Measurements from ENCODE around the gene HIF3A. TPM values are rescaled to one million over a fixed set of nuclear protein-coding genes. Genes with fewer than 3 reads are reported as not detected.
A peak's percentile ranks its signal among the peaks of the same experiment; 100 is the strongest.

HIF3A gene
- total RNA-seq, 1 experiment from 2014 or later: 13.2 TPM

DNA sequence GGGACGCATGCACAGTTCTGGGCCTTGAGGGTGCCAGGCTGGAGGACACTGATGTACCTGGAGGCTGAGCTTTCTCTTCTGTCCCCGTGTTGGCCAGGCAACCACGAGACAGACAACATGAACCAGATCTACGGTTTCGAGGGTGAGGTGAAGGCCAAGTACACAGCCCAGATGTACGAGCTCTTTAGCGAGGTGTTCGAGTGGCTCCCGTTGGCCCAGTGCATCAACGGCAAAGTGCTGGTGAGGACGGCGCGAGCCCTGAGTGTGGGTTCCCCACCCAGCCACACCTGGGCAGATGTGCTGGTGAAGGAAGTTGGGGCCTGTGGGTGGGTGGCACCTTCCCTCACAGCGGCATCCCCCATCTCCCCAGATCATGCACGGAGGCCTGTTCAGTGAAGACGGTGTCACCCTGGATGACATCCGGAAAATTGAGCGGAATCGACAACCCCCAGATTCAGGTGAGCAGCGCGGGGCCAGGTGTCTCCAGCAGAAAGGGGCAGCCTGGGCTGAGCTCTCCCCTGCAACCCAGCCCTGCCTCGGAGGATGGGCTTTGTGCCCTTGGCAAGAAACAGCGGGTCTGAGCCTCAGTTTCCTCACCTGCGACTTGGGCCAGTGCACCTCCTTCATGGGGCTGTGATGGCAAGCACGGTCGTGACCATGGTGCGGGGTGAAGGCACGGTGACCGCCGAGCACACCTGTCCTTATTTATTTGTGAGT is 90.3 kb downstream of the HIF3A start:
- Histone ChIP-seq H3K27me3 (ENCODE audit: control insufficient read depth, insufficient read depth, low read length) (no peaks in the 10 kb centered on the region), H3K36me3 (replicated peaks; ENCODE audit: control insufficient read depth, insufficient read depth, low read length) (peaks cover 35% of the 10 kb centered on the region), H3K4me3 (ENCODE audit: insufficient read depth, low read depth, low read length) (no peak overlapping the region)
- no peak for DNase-seq

DNA sequence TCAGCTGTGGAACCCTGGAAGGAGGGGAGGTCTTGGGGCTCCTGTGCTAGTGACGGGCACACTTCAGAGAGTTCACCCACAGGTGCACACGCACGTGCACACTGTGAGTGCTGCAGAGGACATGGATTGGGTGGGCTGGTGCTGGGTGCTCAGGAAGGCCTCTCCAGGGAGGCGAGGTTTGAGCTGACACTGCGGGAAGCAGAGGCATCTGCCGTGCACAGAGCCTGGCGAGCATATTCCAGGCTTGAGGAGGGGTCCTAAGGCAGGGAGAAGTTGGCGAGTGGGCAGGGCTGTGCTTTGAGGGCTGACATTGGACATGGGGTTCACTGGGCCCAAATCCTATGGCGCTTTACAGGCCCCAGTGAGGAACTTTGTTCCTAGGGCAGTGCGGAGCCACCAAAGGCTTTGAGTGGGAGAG is 90.9 kb downstream of the HIF3A start:
- no peak overlapping the region for H3K4me3 ChIP-seq (ENCODE audit: insufficient read depth, low read depth, low read length)
- peaks cover 34% of the 10 kb centered on the region for H3K36me3 ChIP-seq (replicated peaks; ENCODE audit: control insufficient read depth, insufficient read depth, low read length)
- no peak for DNase-seq
- H3K27me3 ChIP-seq (ENCODE audit: control insufficient read depth, insufficient read depth, low read length): no peaks in the 10 kb centered on the region

- no peak for DNase-seq
- Histone ChIP-seq H3K36me3 (replicated peaks; ENCODE audit: control insufficient read depth, insufficient read depth, low read length) (peaks cover 30% of the 10 kb centered on the region), H3K27me3 (ENCODE audit: control insufficient read depth, insufficient read depth, low read length) (no peaks in the 10 kb centered on the region), H3K4me3 (ENCODE audit: insufficient read depth, low read depth, low read length) (no peak overlapping the region)
These were observed 91.7 kb downstream of the HIF3A start for GRCh38 chr19:46388311-46389095.

GRCh38 chr19:46390121-46390858 is 93.4 kb downstream of the HIF3A start:
- DNase-seq: peak; percentile 86
- H3K36me3 ChIP-seq (replicated peaks; ENCODE audit: control insufficient read depth, insufficient read depth, low read length): peaks cover 19% of the 10 kb centered on the region
- no peak overlapping the region for H3K4me3 ChIP-seq (ENCODE audit: insufficient read depth, low read depth, low read length)
- no peaks in the 10 kb centered on the region for H3K27me3 ChIP-seq (ENCODE audit: control insufficient read depth, insufficient read depth, low read length)

- DNase-seq: no peak
- Histone ChIP-seq H3K27me3 (ENCODE audit: control insufficient read depth, insufficient read depth, low read length) (no peaks in the 10 kb centered on the region), H3K36me3 (replicated peaks; ENCODE audit: control insufficient read depth, insufficient read depth, low read length) (peaks cover 19% of the 10 kb centered on the region), H3K4me3 (ENCODE audit: insufficient read depth, low read depth, low read length) (no peak overlapping the region)
These were observed 94.0 kb downstream of the HIF3A start for GRCh38 chr19:46390866-46391265.

GRCh38 chr19:46391296-46392251 is 94.7 kb downstream of the HIF3A start:
- DNase-seq: no peak
- no peak overlapping the region for H3K4me3 ChIP-seq (ENCODE audit: insufficient read depth, low read depth, low read length)
- H3K27me3 ChIP-seq (ENCODE audit: control insufficient read depth, insufficient read depth, low read length): no peaks in the 10 kb centered on the region
- H3K36me3 ChIP-seq (replicated peaks; ENCODE audit: control insufficient read depth, insufficient read depth, low read length): peaks cover 17% of the 10 kb centered on the region

DNA sequence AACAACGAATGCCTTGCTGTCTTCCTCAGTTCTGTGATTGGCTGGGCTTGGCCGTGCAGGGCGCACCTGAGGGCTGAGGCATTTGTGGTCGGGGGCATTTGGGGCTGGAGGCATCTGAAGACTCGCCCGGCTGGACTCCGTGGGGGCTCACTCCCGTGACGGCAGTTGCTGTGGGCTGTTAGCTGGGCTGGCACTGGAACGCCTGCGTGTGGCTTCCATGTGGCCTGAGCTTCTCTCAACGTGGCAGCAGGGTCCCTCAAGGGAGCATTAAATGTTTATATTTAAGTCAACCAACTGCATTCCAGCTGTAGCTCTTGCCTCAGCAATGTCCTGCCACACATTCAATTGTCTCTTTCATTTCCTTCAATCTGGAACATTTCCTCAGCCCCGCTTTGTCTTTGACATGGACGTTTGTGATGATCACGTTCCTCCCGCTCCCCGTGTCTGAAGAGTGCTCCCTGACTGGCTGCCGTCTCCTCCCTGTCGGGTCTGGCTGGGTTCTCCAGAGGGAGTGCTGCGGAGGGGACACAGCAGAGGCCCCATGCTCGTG is 95.5 kb downstream of the HIF3A start:
- Histone ChIP-seq H3K27me3 (ENCODE audit: control insufficient read depth, insufficient read depth, low read length) (no peaks in the 10 kb centered on the region), H3K4me3 (ENCODE audit: insufficient read depth, low read depth, low read length) (no peak overlapping the region), H3K36me3 (replicated peaks; ENCODE audit: control insufficient read depth, insufficient read depth, low read length) (peaks cover 12% of the 10 kb centered on the region)
- no peak for DNase-seq

GRCh38 chr19:46392837-46393236 is 96.0 kb downstream of the HIF3A start:
- no peak overlapping the region for H3K4me3 ChIP-seq (ENCODE audit: insufficient read depth, low read depth, low read length)
- DNase-seq: no peak
- peaks cover 9% of the 10 kb centered on the region for H3K36me3 ChIP-seq (replicated peaks; ENCODE audit: control insufficient read depth, insufficient read depth, low read length)
- no peaks in the 10 kb centered on the region for H3K27me3 ChIP-seq (ENCODE audit: control insufficient read depth, insufficient read depth, low read length)

Other genes starting within 250 kb of the HIF3A start
- not detected in 2 replicates for gene IGFL3, start 172.4 kb upstream of the HIF3A start, total RNA-seq (2014; rRNA removed; shearing (Covaris generic))
- gene IGFL2, start 148.8 kb upstream of the HIF3A start, total RNA-seq (2014; rRNA removed; shearing (Covaris generic)): 0.17 TPM in 1 of 2 replicates, not detected in the other
- not detected in 2 replicates for gene IGFL1, start 67.3 kb upstream of the HIF3A start, total RNA-seq (2014; rRNA removed; shearing (Covaris generic))
- 85.4 and 92.8 TPM in 2 replicates for gene PPP5C, start 50.0 kb downstream of the HIF3A start, total RNA-seq (2014; rRNA removed; shearing (Covaris generic))
- 39.6 and 44.3 TPM in 2 replicates for gene CCDC8, start 116.5 kb downstream of the HIF3A start, total RNA-seq (2014; rRNA removed; shearing (Covaris generic))
- 0.14 and 0.15 TPM in 2 replicates for gene PNMA8C, start 131.9 kb downstream of the HIF3A start, total RNA-seq (2014; rRNA removed; shearing (Covaris generic))
- gene PNMA8A, start 174.5 kb downstream of the HIF3A start, total RNA-seq (2014; rRNA removed; shearing (Covaris generic)): 17.4 and 23.9 TPM in 2 replicates
- 2.8 and 3.3 TPM in 2 replicates for gene PNMA8B, start 198.8 kb downstream of the HIF3A start, total RNA-seq (2014; rRNA removed; shearing (Covaris generic))

Measured in H7 (cell line).